HL-60 (cell line): ENCODE data around the gene DCBLD1.

ENCODE experiments used
- DNase-seq, 2 experiments: peaks; one replicate each; pipeline ENCODE4 v3.0.0-alpha.2; 2010 to 2020; ENCODE audit warnings: low read depth in 1 of 2, low spot score in 1 of 2
- H3K27ac ChIP-seq: fragments of 250-450 bp; sonication (Bioruptor Pico); replicated peaks from 2 replicates; pipeline ENCODE4 v1.5.1; 2020; ENCODE audit warnings: mild to moderate bottlenecking, moderate library complexity
- H3K27me3 ChIP-seq: fragments of 250-450 bp; sonication (Bioruptor Pico); 2 replicates; pipeline ENCODE4 v1.5.1; 2021; ENCODE audit warnings: mild to moderate bottlenecking, moderate library complexity; ENCODE audit not compliant: insufficient read depth, poor library complexity, severe bottlenecking
- H3K4me3 ChIP-seq: replicated peaks from 2 replicates; pipeline ENCODE4 v1.5.1; 2011; ENCODE audit warnings: mild to moderate bottlenecking, control low read depth, low read length; ENCODE audit not compliant: insufficient read depth
- GABPA ChIP-seq: IDR thresholded peaks from 2 replicates; pipeline ENCODE4 v1.6.1; 2012; ENCODE audit warnings: low read depth
- POLR2AphosphoS5 ChIP-seq: IDR thresholded peaks from 2 replicates; pipeline ENCODE4 v1.6.1; 2012; ENCODE audit warnings: low read depth
- REST ChIP-seq: IDR thresholded peaks from 2 replicates; pipeline ENCODE4 v1.6.1; 2012; ENCODE audit warnings: low read depth; ENCODE audit not compliant: insufficient replicate concordance
- SPI1 ChIP-seq: IDR thresholded peaks from 2 replicates; pipeline ENCODE4 v1.6.1; 2012; ENCODE audit warnings: low read depth, mild to moderate bottlenecking, borderline replicate concordance
- TF ChIP-seq, protein P1 (sequence below): IDR thresholded peaks from one replicate; pipeline ENCODE4 v1.5.1; 2011; ENCODE audit warnings: low read length, control low read depth, inconsistent platforms; ENCODE audit not compliant: insufficient read depth

Gene DCBLD1

GRCh38 chr6:117555262-117555849, 72.9 kb downstream of the DCBLD1 start:
- no peak overlapping the region for H3K4me3 ChIP-seq
- no peak overlapping the region for H3K27ac ChIP-seq

GRCh38 chr6:117555882-117556498, 73.5 kb downstream of the DCBLD1 start:
- H3K27me3 ChIP-seq = no peaks in the 10 kb centered on the region
- no peak overlapping the region for H3K4me3 ChIP-seq
- no peak overlapping the region for H3K27ac ChIP-seq
- no peak for TF ChIP-seq POLR2AphosphoS5
- TF ChIP-seq, protein P1, sequence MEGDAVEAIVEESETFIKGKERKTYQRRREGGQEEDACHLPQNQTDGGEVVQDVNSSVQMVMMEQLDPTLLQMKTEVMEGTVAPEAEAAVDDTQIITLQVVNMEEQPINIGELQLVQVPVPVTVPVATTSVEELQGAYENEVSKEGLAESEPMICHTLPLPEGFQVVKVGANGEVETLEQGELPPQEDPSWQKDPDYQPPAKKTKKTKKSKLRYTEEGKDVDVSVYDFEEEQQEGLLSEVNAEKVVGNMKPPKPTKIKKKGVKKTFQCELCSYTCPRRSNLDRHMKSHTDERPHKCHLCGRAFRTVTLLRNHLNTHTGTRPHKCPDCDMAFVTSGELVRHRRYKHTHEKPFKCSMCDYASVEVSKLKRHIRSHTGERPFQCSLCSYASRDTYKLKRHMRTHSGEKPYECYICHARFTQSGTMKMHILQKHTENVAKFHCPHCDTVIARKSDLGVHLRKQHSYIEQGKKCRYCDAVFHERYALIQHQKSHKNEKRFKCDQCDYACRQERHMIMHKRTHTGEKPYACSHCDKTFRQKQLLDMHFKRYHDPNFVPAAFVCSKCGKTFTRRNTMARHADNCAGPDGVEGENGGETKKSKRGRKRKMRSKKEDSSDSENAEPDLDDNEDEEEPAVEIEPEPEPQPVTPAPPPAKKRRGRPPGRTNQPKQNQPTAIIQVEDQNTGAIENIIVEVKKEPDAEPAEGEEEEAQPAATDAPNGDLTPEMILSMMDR = peak; percentile 57
- peak in 1 of 2 experiments; percentile 11 for DNase-seq

More at GRCh38 chr6:117555262-117555849, 72.9 kb downstream of the DCBLD1 start:
- no peak for DNase-seq
- no peak for TF ChIP-seq POLR2AphosphoS5
- no peak for TF ChIP-seq REST
- TF ChIP-seq GABPA = no peak
- TF ChIP-seq, protein P1 = no peak
- no peak for TF ChIP-seq SPI1
- H3K27me3 ChIP-seq = no peaks in the 10 kb centered on the region

GRCh38 chr6:117557951-117558350, 75.5 kb downstream of the DCBLD1 start:
- H3K4me3 ChIP-seq = no peak overlapping the region
- no peak for DNase-seq
- no peaks in the 10 kb centered on the region for H3K27me3 ChIP-seq
- H3K27ac ChIP-seq = no peak overlapping the region
- TF ChIP-seq GABPA = no peak

DNA sequence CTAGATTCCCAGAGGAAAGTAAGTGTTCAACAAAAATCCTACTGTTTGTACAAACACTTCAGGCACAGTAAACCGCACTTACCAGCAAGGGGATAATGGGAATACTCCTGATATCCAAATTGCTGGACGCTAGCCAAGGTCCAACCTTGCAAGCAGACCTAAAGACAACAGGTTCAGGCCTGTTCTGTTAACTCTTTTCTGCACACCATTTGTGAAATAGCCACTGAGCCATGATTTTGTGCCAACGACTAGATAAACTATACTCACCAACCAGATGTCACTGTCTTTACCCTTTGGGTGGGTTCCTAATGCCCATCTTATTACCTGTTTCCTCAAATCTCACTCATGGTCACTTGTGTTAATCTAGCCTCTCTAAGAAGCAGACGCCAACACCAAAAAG, 76.3 kb downstream of the DCBLD1 start:
- DNase-seq = no peak
- Histone ChIP-seq H3K27me3 (no peaks in the 10 kb centered on the region), H3K27ac (no peak overlapping the region), H3K4me3 (no peak overlapping the region)
- no peak for TF ChIP-seq GABPA
- TF ChIP-seq REST = no peak
- TF ChIP-seq, protein P1 = no peak
- TF ChIP-seq SPI1 = no peak
- no peak for TF ChIP-seq POLR2AphosphoS5
